Thymus (tissue), 14 donors: Measurements from ENCODE around the gene CENPF. TPM values are rescaled to one million over a fixed set of nuclear protein-coding genes. Genes with fewer than 3 reads are reported as not detected.
A peak's percentile ranks its signal among the peaks of the same experiment; 100 is the strongest.

Experiments
- DNase-seq, 9 donors: peaks; one replicate each; pipeline ENCODE4 v3.0.0-alpha.2; 2013; ENCODE audit warnings: low spot score in 9 of 9, low read depth in 6 of 9, missing footprints in 1 of 9
- H3K27ac ChIP-seq, 2 donors: one replicate each; pipeline ENCODE4 v1.5.1; 2013; ENCODE audit warnings: control low read depth in 1 of 2, low read depth in 1 of 2, low read length in 1 of 2, mild to moderate bottlenecking in 1 of 2, moderate library complexity in 1 of 2
- H3K27me3 ChIP-seq, 2 donors: one replicate each; pipeline ENCODE4 v1.5.1; 2013; ENCODE audit warnings: low read length in 1 of 2; ENCODE audit not compliant: control insufficient read depth in 2 of 2, insufficient read depth in 1 of 2
- H3K36me3 ChIP-seq, 2 donors: one replicate each; pipeline ENCODE4 v1.5.1; 2013; ENCODE audit warnings: low read length in 1 of 2, mild to moderate bottlenecking in 1 of 2, moderate library complexity in 1 of 2; ENCODE audit not compliant: control insufficient read depth in 2 of 2, insufficient read depth in 2 of 2
- H3K4me1 ChIP-seq, 2 donors: one replicate each; pipeline ENCODE4 v1.5.1; 2013; ENCODE audit warnings: low read length in 2 of 2; ENCODE audit not compliant: control insufficient read depth in 2 of 2, insufficient read depth in 2 of 2
- H3K4me3 ChIP-seq, 2 donors: one replicate each; pipeline ENCODE4 v1.5.1; 2013; ENCODE audit warnings: low read length in 2 of 2, control low read depth in 1 of 2, mild to moderate bottlenecking in 1 of 2
- H3K9me3 ChIP-seq, 2 donors: one replicate each; pipeline ENCODE4 v1.5.1; 2013; ENCODE audit warnings: low read length in 1 of 2, mild to moderate bottlenecking in 1 of 2; ENCODE audit not compliant: control insufficient read depth in 2 of 2, insufficient read depth in 1 of 2
- WGBS: extraction: QIAGEN DNeasy Blood & Tissue Kit; methylation state at CpG from one replicate; pipeline ENCODE4 v1.1.7; 2013; 5-methylcytosine and 5-hydroxymethylcytosine counted together
- long read RNA-seq, 10 donors: transcript quantifications; one replicate each; lab custom pipeline, GENCODE V29; 2026
- polyA plus RNA-seq: library from polyadenylated mRNA; stranded (reverse); fragments of 200-250 nt; gene quantifications from one replicate; pipeline ENCODE4 v1.2.3, GENCODE V29; 2013
- total RNA-seq: library from RNA; stranded (reverse); fragments of 120-200 nt; gene quantifications from one replicate; pipeline ENCODE4 v1.2.4, GENCODE V29; 2013
- donor health status: healthy.

The CENPF gene
- total RNA-seq (85.8 TPM), polyA plus RNA-seq (8.0 TPM)
- long read RNA-seq, donor 1, partial matches to known transcripts, result 0 of 3 reads
- long read RNA-seq, donor 1, other reads (novel, unspliced or antisense), result 0 of 3 reads
- long read RNA-seq, donor 2, full-length matches to known transcripts, result 4 of 105 reads
- long read RNA-seq, donor 2, partial matches to known transcripts, result 101 of 105 reads
- long read RNA-seq, donor 2, other reads (novel, unspliced or antisense), result 0 of 105 reads
- long read RNA-seq, donor 3, partial matches to known transcripts, result 60 of 64 reads
- long read RNA-seq, donor 3, other reads (novel, unspliced or antisense), result 0 of 64 reads
- long read RNA-seq, donor 4, partial matches to known transcripts, result 5 of 5 reads
- long read RNA-seq, donor 4, other reads (novel, unspliced or antisense), result 0 of 5 reads
- long read RNA-seq, donor 5, transcript CENPF-202 (3 exons, 689 nt), result major isoform, 6 of 41 reads
- long read RNA-seq, donor 5, partial matches to known transcripts, result 35 of 41 reads
- long read RNA-seq, donor 5, other reads (novel, unspliced or antisense), result 0 of 41 reads
- long read RNA-seq, donor 6, partial matches to known transcripts, result 5 of 8 reads
- long read RNA-seq, donor 6, other reads (novel, unspliced or antisense), result 0 of 8 reads
- long read RNA-seq, donor 7, partial matches to known transcripts, result 31 of 34 reads
- long read RNA-seq, donor 7, other reads (novel, unspliced or antisense), result 0 of 34 reads
- long read RNA-seq, donor 8, result 0 reads
- long read RNA-seq, donor 9, full-length matches to known transcripts, result 6 of 32 reads
- long read RNA-seq, donor 9, partial matches to known transcripts, result 26 of 32 reads
- long read RNA-seq, donor 9, other reads (novel, unspliced or antisense), result 0 of 32 reads
- long read RNA-seq, donor 10, partial matches to known transcripts, result 18 of 20 reads
- long read RNA-seq, donor 10, other reads (novel, unspliced or antisense), result 0 of 20 reads

- Histone ChIP-seq H3K9me3 (no peaks in the 10 kb centered on the region), H3K27me3 (no peaks in the 10 kb centered on the region), H3K4me3 (peak within 1 kb of the TSS; percentile 69 to 84), H3K27ac (peak within 1 kb of the TSS in 1 of 2 donors; percentile 71), H3K4me1 (peaks cover 4 to 7% of the 10 kb centered on the region in 2 donors), H3K36me3 (peaks cover 3 to 7% of the 10 kb centered on the region in 2 donors)
- under 1% methylated on average over 65 of the region's 65 CpGs for WGBS
- DNase-seq, result peak; percentile 93 to 99 (median 97)
These were observed at the start of gene CENPF for GRCh38 chr1:214602764-214603657. TSS of gene CENPF (plus strand) at chr1:214603195. CDS start at chr1:214613755, 10,560 bp downstream.

- no peaks in the 10 kb centered on the region for H3K9me3 ChIP-seq
- no peaks in the 10 kb centered on the region for H3K36me3 ChIP-seq
- no peak overlapping the region for H3K27ac ChIP-seq
- WGBS, result 55% methylated on average over 8 of the region's 8 CpGs
- peaks cover 0 to 4% of the 10 kb centered on the region in 2 donors for H3K27me3 ChIP-seq
- no peak overlapping the region for H3K4me3 ChIP-seq
- DNase-seq, result no peak
- H3K4me1 ChIP-seq, result no peaks in the 10 kb centered on the region
These were observed 44.9 kb upstream of the CENPF start for GRCh38 chr1:214557952-214558735.

GRCh38 chr1:214563881-214564280, 39.1 kb upstream of the CENPF start:
- no peaks in the 10 kb centered on the region for H3K27me3 ChIP-seq
- H3K9me3 ChIP-seq, result no peaks in the 10 kb centered on the region
- H3K27ac ChIP-seq, result no peak overlapping the region
- H3K36me3 ChIP-seq, result no peaks in the 10 kb centered on the region
- no peaks in the 10 kb centered on the region for H3K4me1 ChIP-seq
- no peak for DNase-seq
- H3K4me3 ChIP-seq, result no peak overlapping the region

- Histone ChIP-seq H3K4me1 (no peaks in the 10 kb centered on the region), H3K27ac (no peak overlapping the region), H3K9me3 (no peaks in the 10 kb centered on the region), H3K36me3 (no peaks in the 10 kb centered on the region), H3K27me3 (no peaks in the 10 kb centered on the region), H3K4me3 (no peak overlapping the region)
- 93% methylated on average over 1 of the region's 1 CpG for WGBS
- DNase-seq, result no peak
These were observed 37.7 kb upstream of the CENPF start for GRCh38 chr1:214565310-214565709.

- Histone ChIP-seq H3K27me3 (no peaks in the 10 kb centered on the region), H3K9me3 (no peaks in the 10 kb centered on the region), H3K4me3 (no peak overlapping the region), H3K36me3 (no peaks in the 10 kb centered on the region), H3K4me1 (no peaks in the 10 kb centered on the region), H3K27ac (no peak overlapping the region)
- no peak for DNase-seq
- 92% methylated on average over 3 of the region's 3 CpGs for WGBS
These were observed 36.6 kb upstream of the CENPF start for GRCh38 chr1:214566158-214567104.

- no peak for DNase-seq
- Histone ChIP-seq H3K27me3 (no peaks in the 10 kb centered on the region), H3K27ac (no peak overlapping the region), H3K4me3 (no peak overlapping the region), H3K4me1 (no peaks in the 10 kb centered on the region), H3K9me3 (no peaks in the 10 kb centered on the region), H3K36me3 (no peaks in the 10 kb centered on the region)
- WGBS, result 98% methylated on average over 2 of the region's 2 CpGs
These were observed 35.5 kb upstream of the CENPF start for GRCh38 chr1:214567481-214567980.

- Histone ChIP-seq H3K27me3 (no peaks in the 10 kb centered on the region), H3K4me3 (no peak overlapping the region), H3K36me3 (no peaks in the 10 kb centered on the region), H3K27ac (no peak overlapping the region), H3K4me1 (no peaks in the 10 kb centered on the region), H3K9me3 (no peaks in the 10 kb centered on the region)
- DNase-seq, result no peak
- 92% methylated on average over 4 of the region's 4 CpGs for WGBS
These were observed 34.7 kb upstream of the CENPF start for GRCh38 chr1:214568328-214568727.
